ENCODE measurements around the gene ADAMTS3.

- TF ChIP-seq ZNF274 (IDR thresholded peaks at IDR 0.05; ENCODE audit: low read depth, low read length) (no peak), SUZ12 (IDR thresholded peaks at IDR 0.05; ENCODE audit: extremely low read depth, insufficient read depth, insufficient read length) (no peak), YY1 (IDR thresholded peaks at IDR 0.05; ENCODE audit: insufficient read depth, insufficient read length) (no peak)
Measured at GRCh38 chr4:72569719-72570235, 756 bp upstream of the ADAMTS3 start.
